SK-N-SH treated with all-trans-retinoic acid at 6 μM for 48 hours (cell line): Measurements from ENCODE around the gene ASTN2.

Experiments used
- GLIS3 ChIP-seq: fragments of 250-450 bp; sonication (Bioruptor Pico); IDR thresholded peaks from 2 replicates; pipeline ENCODE4 v1.5.0; 2020; ENCODE audit warnings: mild to moderate bottlenecking, moderate library complexity
- RARB ChIP-seq: fragments of 250-450 bp; sonication (Bioruptor Pico); IDR thresholded peaks from 2 replicates; pipeline ENCODE4 v1.8.0; 2021; ENCODE audit warnings: mild to moderate bottlenecking, moderate library complexity
- SNAI2 ChIP-seq: fragments of 250-450 bp; sonication (Bioruptor Pico); IDR thresholded peaks from 2 replicates; pipeline ENCODE4 v1.5.0; 2020; ENCODE audit warnings: mild to moderate bottlenecking, moderate library complexity
- TOX ChIP-seq: fragments of 250-450 bp; sonication (Bioruptor Pico); IDR thresholded peaks from 2 replicates; pipeline ENCODE4 v1.8.0; 2021; ENCODE audit warnings: mild to moderate bottlenecking, moderate library complexity, borderline replicate concordance
- ZC3H10 ChIP-seq: fragments of 250-450 bp; sonication (Bioruptor Pico); IDR thresholded peaks from 2 replicates; pipeline ENCODE4 v1.5.1; 2021; ENCODE audit warnings: mild to moderate bottlenecking, moderate library complexity
- ZFP3 ChIP-seq: fragments of 250-450 bp; sonication (Bioruptor Pico); IDR thresholded peaks from 2 replicates; pipeline ENCODE4 v1.5.0; 2020; ENCODE audit warnings: mild to moderate bottlenecking, moderate library complexity
- ZFP30 ChIP-seq: fragments of 450-650 bp; formaldehyde crosslinking; IDR thresholded peaks from 2 replicates; pipeline ENCODE4 v1.5.0; 2022; ENCODE audit warnings: mild to moderate bottlenecking, moderate library complexity
- ZNF565 ChIP-seq: fragments of 450-650 bp; formaldehyde crosslinking; conservative IDR thresholded peaks from 2 replicates; pipeline ENCODE4 v1.5.0; 2020; ENCODE audit warnings: low read depth, mild to moderate bottlenecking, moderate library complexity
- ZNF70 ChIP-seq: fragments of 450-650 bp; formaldehyde crosslinking; IDR thresholded peaks from 2 replicates; pipeline ENCODE4 v1.5.0; 2020; ENCODE audit warnings: mild to moderate bottlenecking, moderate library complexity
- ZNF8 ChIP-seq: fragments of 450-650 bp; formaldehyde crosslinking; IDR thresholded peaks from 2 replicates; pipeline ENCODE4 v1.5.0; 2020; ENCODE audit warnings: mild to moderate bottlenecking, moderate library complexity
- TF ChIP-seq, protein P1 (sequence below): fragments of 250-450 bp; sonication (Bioruptor Pico); IDR thresholded peaks from 2 replicates; pipeline ENCODE4 v1.8.0; 2020; ENCODE audit warnings: mild to moderate bottlenecking, moderate library complexity, borderline replicate concordance
- TF ChIP-seq, protein P2 (sequence below): fragments of 250-450 bp; sonication (Bioruptor Pico); IDR thresholded peaks from 2 replicates; pipeline ENCODE4 v1.8.0; 2021; ENCODE audit warnings: low read depth, mild to moderate bottlenecking, moderate library complexity, borderline replicate concordance
- TF ChIP-seq, protein P3 (sequence below): fragments of 250-450 bp; sonication (Bioruptor Pico); IDR thresholded peaks from 2 replicates; pipeline ENCODE4 v1.5.0; 2020; ENCODE audit warnings: mild to moderate bottlenecking, moderate library complexity
- TF ChIP-seq, protein P4 (sequence below): fragments of 250-450 bp; sonication (Bioruptor Pico); IDR thresholded peaks from 2 replicates; pipeline ENCODE4 v1.5.1; 2021; ENCODE audit warnings: mild to moderate bottlenecking, moderate library complexity

DNA sequence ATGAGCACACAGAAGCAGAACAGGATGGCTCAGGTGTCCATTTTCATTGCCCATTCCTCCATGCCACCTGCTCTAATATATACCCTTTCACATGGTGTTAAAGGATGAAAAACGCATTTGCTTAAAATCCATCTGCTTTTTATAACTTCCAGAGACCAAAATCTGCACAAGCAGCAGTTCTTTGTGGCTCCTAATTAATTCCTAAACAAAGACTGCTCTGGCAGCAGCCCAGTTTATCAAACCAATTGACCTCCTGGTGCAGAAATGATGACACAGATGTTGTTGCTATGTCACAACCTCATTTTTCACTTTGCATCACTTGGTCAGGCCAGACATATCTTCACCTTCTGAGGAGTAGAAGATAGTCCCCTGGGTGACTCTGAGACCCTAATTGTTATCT lies 141.2 kb downstream of the ASTN2 start:
- TF ChIP-seq ZFP30 (CRISPR knock-in tag): no peak
- TF ChIP-seq, protein P1, sequence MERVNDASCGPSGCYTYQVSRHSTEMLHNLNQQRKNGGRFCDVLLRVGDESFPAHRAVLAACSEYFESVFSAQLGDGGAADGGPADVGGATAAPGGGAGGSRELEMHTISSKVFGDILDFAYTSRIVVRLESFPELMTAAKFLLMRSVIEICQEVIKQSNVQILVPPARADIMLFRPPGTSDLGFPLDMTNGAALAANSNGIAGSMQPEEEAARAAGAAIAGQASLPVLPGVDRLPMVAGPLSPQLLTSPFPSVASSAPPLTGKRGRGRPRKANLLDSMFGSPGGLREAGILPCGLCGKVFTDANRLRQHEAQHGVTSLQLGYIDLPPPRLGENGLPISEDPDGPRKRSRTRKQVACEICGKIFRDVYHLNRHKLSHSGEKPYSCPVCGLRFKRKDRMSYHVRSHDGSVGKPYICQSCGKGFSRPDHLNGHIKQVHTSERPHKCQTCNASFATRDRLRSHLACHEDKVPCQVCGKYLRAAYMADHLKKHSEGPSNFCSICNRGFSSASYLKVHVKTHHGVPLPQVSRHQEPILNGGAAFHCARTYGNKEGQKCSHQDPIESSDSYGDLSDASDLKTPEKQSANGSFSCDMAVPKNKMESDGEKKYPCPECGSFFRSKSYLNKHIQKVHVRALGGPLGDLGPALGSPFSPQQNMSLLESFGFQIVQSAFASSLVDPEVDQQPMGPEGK (CRISPR knock-in tag): no peak
- no peak for TF ChIP-seq ZNF8
- TF ChIP-seq ZNF70 (CRISPR knock-in tag): no peak
- TF ChIP-seq, protein P2, sequence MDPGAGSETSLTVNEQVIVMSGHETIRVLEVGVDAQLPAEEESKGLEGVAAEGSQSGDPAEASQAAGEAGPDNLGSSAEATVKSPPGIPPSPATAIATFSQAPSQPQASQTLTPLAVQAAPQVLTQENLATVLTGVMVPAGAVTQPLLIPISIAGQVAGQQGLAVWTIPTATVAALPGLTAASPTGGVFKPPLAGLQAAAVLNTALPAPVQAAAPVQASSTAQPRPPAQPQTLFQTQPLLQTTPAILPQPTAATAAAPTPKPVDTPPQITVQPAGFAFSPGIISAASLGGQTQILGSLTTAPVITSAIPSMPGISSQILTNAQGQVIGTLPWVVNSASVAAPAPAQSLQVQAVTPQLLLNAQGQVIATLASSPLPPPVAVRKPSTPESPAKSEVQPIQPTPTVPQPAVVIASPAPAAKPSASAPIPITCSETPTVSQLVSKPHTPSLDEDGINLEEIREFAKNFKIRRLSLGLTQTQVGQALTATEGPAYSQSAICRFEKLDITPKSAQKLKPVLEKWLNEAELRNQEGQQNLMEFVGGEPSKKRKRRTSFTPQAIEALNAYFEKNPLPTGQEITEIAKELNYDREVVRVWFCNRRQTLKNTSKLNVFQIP (CRISPR knock-in tag): no peak
- TF ChIP-seq ZFP3 (CRISPR knock-in tag): no peak
- no peak for TF ChIP-seq RARB (CRISPR knock-in tag)
- no peak for TF ChIP-seq GLIS3 (CRISPR knock-in tag)
- TF ChIP-seq TOX: no peak
- no peak for TF ChIP-seq ZC3H10
- TF ChIP-seq, protein P3, sequence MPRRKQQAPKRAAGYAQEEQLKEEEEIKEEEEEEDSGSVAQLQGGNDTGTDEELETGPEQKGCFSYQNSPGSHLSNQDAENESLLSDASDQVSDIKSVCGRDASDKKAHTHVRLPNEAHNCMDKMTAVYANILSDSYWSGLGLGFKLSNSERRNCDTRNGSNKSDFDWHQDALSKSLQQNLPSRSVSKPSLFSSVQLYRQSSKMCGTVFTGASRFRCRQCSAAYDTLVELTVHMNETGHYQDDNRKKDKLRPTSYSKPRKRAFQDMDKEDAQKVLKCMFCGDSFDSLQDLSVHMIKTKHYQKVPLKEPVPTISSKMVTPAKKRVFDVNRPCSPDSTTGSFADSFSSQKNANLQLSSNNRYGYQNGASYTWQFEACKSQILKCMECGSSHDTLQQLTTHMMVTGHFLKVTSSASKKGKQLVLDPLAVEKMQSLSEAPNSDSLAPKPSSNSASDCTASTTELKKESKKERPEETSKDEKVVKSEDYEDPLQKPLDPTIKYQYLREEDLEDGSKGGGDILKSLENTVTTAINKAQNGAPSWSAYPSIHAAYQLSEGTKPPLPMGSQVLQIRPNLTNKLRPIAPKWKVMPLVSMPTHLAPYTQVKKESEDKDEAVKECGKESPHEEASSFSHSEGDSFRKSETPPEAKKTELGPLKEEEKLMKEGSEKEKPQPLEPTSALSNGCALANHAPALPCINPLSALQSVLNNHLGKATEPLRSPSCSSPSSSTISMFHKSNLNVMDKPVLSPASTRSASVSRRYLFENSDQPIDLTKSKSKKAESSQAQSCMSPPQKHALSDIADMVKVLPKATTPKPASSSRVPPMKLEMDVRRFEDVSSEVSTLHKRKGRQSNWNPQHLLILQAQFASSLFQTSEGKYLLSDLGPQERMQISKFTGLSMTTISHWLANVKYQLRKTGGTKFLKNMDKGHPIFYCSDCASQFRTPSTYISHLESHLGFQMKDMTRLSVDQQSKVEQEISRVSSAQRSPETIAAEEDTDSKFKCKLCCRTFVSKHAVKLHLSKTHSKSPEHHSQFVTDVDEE (CRISPR knock-in tag): no peak
- no peak for TF ChIP-seq SNAI2 (CRISPR knock-in tag)
- no peak for TF ChIP-seq ZNF565 (CRISPR knock-in tag)
- TF ChIP-seq, protein P4, sequence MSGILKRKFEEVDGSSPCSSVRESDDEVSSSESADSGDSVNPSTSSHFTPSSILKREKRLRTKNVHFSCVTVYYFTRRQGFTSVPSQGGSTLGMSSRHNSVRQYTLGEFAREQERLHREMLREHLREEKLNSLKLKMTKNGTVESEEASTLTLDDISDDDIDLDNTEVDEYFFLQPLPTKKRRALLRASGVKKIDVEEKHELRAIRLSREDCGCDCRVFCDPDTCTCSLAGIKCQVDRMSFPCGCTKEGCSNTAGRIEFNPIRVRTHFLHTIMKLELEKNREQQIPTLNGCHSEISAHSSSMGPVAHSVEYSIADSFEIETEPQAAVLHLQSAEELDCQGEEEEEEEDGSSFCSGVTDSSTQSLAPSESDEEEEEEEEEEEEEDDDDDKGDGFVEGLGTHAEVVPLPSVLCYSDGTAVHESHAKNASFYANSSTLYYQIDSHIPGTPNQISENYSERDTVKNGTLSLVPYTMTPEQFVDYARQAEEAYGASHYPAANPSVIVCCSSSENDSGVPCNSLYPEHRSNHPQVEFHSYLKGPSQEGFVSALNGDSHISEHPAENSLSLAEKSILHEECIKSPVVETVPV: no peak
